GM18909 (cell line): Measurements from ENCODE around the gene HOXB5.

Source experiments
- ATAC-seq: cut with Tn5 transposase; IDR thresholded peaks from one replicate; pipeline ENCODE4 v1.9.1; 2021; ENCODE audit warnings: mild to moderate bottlenecking; ENCODE audit not compliant: unreplicated experiment, poor library complexity

HOXB5 gene

GRCh38 chr17:48617471-48618255 is 24.1 kb upstream of the HOXB5 start:
- no peak for ATAC-seq

DNA sequence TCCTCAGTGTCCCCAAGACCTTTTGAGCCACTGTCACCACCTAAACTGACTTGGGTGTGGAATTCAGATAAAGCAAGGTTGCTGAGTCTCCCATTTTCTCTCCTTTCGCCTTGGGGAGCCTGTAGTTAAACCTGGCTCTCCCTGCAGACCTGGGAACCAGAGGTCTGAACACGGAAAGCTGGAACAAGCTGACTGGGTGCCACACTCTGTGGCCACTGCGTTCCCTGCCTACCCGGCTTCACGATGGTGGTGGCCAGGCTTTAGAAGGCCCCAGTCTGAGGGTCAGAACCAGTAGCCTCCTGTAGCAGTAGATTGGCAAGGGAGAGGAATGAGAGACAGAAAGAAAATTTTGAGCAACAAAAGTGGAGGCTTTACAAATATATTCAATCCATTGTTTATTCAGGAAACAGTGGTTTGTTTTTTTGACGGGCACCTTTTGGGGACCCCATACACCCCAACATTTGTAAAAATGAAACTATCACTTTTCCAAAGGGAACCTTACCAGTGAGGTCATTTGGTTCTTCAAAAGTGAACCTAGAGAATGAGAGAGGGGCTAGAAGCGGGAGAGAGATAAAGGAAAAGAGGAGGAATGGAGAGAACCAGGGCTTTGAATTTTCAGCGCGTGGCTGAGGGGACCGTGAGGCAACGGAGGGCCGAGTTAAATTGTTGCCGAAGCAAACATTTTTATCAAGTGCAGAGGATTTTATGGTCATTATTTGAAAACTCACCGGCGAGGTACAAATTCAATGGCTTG is 23.3 kb upstream of the HOXB5 start:
- ATAC-seq, result no peak

- no peak for ATAC-seq
These were observed 22.6 kb upstream of the HOXB5 start for GRCh38 chr17:48615963-48616716.

GRCh38 chr17:48615047-48615962 is 21.7 kb upstream of the HOXB5 start, which contains the start of gene HOXB8:
HOXB8 (minus strand) TSS chr17:48615292; CDS start chr17:48614704, 588 bp downstream.
- no peak for ATAC-seq

DNA sequence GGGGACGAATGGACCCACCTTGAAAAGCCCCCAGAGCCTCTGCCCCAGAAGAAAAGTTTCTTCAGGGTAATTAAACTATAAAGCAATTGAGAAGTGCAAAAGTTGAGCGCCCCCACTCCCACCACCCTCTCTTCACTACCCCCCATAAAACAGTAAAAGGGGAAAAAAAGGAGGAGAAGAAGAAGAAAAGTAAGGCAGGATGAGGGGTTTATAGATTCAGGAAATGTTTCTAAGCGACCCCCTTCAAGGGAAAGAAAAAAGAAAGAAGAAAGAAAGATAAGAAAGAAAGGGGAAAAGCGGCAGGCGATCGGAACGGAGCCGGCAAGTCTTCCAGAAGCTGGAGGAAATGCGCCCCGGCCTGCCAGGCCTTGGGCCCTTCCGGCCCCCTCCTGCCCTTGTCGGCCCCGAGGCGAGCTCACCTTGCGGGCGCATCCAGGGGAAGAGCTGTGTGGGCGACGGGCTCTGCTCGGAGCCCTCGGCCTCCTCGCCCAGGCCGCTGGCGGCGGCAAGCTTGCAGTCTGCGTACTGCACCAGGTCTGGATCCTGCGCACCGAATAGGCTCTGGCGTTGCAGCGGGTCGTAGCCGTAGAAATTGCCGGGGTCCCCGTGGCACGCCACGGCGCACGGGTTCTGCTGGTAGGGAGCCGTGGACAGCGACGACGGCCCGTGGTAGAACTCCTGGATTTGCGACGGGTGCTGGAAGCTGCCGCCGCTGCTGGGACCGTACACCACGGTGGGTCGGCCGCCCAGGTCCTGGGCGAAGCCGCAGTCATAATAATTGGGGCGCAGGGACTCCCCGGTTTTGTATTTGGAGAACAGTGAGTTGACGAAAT is 20.5 kb upstream of the HOXB5 start:
- ATAC-seq, result no peak

DNA sequence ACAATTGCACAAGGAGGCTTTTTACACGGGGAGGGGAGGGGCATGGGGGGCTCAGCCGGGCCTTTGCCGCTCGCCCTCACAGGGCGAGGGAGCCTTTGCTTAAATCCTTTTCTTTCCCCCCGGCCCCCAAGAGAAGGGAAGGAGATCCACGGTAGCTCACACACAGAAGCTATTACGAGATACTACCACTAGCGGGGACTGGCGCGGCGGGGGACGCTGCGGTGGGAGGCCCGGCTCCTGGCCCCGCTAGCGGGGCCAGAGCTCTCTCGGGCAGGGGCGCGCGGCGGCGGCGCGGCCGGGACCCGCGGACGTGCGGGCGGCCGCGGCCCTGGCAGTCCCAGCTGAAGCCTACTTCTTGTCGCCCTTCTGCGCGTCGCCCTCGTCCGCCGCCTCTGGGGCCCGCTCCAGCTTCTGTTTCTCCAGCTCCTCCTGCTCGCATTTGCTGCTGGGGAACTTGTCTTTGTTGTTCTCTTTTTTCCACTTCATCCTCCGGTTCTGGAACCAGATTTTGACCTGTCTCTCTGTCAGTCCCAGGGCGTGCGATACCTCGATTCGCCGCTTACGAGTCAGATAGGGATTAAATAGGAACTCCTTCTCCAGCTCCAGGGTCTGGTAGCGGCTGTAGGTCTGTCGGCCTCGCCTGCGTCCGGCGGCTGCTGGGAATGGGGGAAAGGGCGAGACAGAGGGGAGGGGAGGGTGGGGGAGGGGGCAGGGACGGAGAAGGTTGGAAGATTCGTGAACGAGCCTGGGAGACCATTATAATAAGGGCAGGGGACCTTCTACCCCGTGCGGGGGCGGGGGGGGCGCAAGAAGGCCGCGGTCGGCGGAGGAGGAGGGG is 19.5 kb upstream of the HOXB5 start:
- no peak for ATAC-seq

DNA sequence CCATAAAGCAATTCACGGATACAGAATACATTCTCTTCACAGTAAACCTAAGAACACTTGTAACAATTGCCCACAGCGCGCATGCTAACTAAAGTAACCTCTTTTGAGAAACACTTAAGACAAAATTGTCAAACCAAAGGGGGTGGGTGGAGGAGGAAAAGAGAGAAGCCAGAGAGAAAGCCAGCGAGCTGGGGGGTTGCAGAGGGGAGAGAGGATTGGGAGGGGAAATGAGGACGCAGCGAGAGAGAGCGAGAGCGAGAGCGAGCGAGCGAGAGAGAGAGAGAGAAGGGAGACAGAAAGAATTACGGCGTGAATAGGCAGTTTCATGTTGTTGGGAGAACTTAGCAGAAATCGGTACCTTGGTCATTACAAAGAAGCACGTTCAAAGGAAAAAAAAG is 18.9 kb upstream of the HOXB5 start:
- ATAC-seq, result no peak

GRCh38 chr17:48611681-48612455 is 18.3 kb upstream of the HOXB5 start:
- no peak for ATAC-seq

GRCh38 chr17:48611213-48611612 is 17.6 kb upstream of the HOXB5 start:
- no peak for ATAC-seq

DNA sequence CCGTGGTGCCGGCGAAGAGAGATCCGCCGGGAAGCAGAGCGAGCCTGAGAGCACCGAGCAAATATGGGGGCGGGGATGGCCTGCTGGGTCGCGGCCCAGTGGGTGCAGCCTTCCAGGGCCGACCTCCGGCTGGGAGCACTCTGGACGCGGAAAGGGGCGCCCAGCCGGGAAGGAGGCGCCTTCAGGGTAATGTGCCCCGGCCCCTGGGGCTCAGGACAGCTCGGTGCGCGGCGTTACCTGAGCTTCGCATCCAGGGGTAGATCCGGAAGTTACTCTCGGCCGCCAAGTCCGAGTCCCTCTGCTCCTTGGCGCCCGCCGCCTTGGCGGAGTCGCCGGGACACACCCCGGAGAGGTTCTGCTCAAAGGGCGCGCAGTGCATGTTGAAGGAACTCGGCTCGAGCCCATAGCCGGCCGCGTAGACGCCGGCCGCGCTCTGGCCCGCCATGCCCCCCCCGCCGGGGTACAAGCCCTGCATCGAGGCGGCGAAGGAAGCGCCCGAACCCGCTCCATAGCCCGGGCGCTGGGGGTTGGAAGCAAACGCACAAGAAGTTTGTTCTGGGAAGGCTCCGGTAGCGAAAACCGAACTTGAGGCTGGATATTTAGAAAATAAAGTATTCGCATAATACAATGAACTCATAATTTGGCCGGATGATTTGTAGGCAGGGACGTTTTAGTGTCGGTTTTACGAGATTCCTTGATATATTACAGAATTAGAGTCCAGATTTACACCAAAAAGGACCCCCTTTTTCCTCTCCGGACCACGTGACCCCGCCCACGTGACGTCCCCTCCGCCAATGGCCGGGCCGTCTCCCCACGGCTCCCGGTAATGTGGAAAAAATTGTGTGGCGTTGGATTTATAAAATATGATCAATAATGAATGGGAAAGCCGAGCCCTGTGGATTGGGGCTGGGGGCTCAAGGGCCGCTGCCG is 17.0 kb upstream of the HOXB5 start, which contains the start of gene HOXB7:
Gene HOXB7 (minus strand): TSS at position 736 of the 930 bp plus-strand sequence. CDS start 99 bp downstream, at position 637.
- ATAC-seq, result no peak

GRCh38 chr17:48609759-48610281 is 16.2 kb upstream of the HOXB5 start:
- ATAC-seq, result no peak

DNA sequence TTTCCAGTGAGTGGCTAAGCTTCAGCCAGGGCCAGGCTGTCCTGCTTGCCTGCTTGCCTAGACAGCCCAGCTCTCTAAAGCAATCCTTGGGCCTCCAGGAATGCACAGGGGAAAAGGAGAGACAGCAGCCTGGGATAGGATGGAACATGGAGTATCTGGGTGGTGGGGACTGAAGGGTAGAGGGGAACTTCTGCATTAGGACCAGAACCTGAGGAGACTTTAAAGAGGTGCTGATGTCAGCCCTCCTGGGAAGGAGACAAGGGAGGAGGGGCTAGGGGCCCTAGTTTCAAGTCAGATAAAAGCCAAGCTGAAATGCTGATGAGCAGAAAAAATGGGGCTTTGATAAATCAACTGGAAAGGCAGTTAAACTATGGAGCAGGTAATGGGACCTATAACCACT is 15.5 kb upstream of the HOXB5 start:
- no peak for ATAC-seq

DNA sequence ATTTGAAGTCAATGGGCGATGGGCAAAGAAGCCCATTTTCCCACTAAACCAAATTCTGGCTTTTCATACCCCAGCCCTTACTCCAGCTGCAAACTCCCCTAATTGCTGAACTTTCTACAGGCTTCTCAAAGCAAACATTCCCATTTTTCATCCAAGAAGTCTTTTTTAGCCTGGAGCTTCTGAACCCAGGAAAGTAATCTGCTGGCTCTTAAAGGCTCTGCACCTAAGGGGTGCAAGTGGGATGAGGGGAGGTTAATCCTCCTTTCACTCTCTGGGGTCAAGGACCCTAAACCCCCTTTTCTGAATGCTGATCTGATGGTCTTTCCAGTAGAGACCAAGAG is 14.9 kb upstream of the HOXB5 start:
- ATAC-seq, result no peak

DNA sequence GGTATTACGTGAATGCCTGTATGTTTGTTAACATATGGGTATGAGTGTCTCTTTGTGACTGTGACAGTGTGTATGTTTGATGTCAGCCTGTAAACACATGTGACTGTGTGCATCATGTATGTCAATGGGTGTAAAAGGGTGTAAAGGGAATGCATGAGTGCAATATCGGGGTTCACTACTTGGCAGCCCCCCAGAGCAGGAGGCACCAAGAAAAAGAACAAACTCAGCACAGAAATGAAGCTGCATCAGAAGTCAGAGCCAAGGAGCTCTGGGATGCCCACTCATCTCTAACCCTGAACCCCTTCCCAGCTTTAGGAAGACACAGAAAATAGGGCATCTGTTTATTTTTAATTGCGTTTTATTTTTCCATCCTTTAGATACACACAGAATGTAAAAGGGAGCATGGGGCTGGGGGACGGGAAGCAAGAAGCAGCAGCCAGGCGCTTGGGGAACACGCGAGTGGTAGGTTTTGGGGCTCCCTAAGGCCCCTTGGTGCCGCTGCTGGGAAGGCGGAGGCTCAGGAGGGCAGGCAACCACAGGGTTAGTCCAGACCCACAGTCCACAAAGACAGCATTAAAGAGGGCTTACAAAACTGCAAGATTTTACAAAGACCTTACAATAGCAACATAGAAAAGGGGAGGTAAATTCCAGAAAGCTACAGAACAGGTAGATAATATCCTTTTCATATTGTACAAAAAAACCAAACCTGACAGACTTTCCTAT is 13.5 kb upstream of the HOXB5 start:
- no peak for ATAC-seq
